Measurements from ENCODE around the gene DGLUCY.

- TF ChIP-seq CTCF (IDR thresholded peaks at IDR 0.05; ENCODE audit: insufficient read depth, low read depth, low read length) = no peak
- no peak for TF ChIP-seq EZH2 (IDR thresholded peaks at IDR 0.05; ENCODE audit: insufficient read depth, low read length)
Measured at GRCh38 chr14:91246051-91246852, 132.4 kb downstream of the DGLUCY start.
